HG02623 (cell line): ENCODE data around the gene SLC39A8.
"Not testable (repeated sequence)": the region's sequence is repeated elsewhere in the genome, so short reads cannot be mapped to it uniquely, and the experiment has no call there.

ENCODE experiments used
- ATAC-seq: cut with Tn5 transposase; IDR thresholded peaks from one replicate; pipeline ENCODE4 v1.9.1; 2021; ENCODE audit warnings: moderate library complexity; ENCODE audit not compliant: unreplicated experiment

The SLC39A8 gene

GRCh38 chr4:102243296-102243695 lies 102.0 kb downstream of the SLC39A8 start:
- ATAC-seq, result not testable (repeated sequence)

GRCh38 chr4:102234243-102234838 lies 110.9 kb downstream of the SLC39A8 start:
- no peak for ATAC-seq

- ATAC-seq, result no peak
Measured at GRCh38 chr4:102230194-102230593, 115.1 kb downstream of the SLC39A8 start.

GRCh38 chr4:102227388-102227787 lies 117.9 kb downstream of the SLC39A8 start:
- ATAC-seq, result no peak

GRCh38 chr4:102223461-102223860 lies 121.8 kb downstream of the SLC39A8 start:
- ATAC-seq, result no peak

GRCh38 chr4:102222838-102223409 lies 122.4 kb downstream of the SLC39A8 start:
- ATAC-seq, result no peak

- no peak for ATAC-seq
Measured at GRCh38 chr4:102219129-102219528, 126.2 kb downstream of the SLC39A8 start.

- ATAC-seq, result no peak
Measured at GRCh38 chr4:102218656-102219055, 126.6 kb downstream of the SLC39A8 start.

GRCh38 chr4:102217775-102218355 lies 127.4 kb downstream of the SLC39A8 start:
- ATAC-seq, result no peak

- ATAC-seq, result no peak
Measured at GRCh38 chr4:102217345-102217744, 127.9 kb downstream of the SLC39A8 start.

GRCh38 chr4:102216666-102217065 lies 128.6 kb downstream of the SLC39A8 start:
- no peak for ATAC-seq

GRCh38 chr4:102213031-102213430 lies 132.3 kb downstream of the SLC39A8 start:
- ATAC-seq, result no peak
